Measurements from ENCODE around the gene DLG5. TPM values are rescaled to one million over a fixed set of nuclear protein-coding genes. Genes with fewer than 3 reads are reported as not detected.

DLG5 gene
- polyA plus RNA-seq, 1 of the 3 experiments (the other 2 are of a cell fraction), result 31.3 TPM

DNA sequence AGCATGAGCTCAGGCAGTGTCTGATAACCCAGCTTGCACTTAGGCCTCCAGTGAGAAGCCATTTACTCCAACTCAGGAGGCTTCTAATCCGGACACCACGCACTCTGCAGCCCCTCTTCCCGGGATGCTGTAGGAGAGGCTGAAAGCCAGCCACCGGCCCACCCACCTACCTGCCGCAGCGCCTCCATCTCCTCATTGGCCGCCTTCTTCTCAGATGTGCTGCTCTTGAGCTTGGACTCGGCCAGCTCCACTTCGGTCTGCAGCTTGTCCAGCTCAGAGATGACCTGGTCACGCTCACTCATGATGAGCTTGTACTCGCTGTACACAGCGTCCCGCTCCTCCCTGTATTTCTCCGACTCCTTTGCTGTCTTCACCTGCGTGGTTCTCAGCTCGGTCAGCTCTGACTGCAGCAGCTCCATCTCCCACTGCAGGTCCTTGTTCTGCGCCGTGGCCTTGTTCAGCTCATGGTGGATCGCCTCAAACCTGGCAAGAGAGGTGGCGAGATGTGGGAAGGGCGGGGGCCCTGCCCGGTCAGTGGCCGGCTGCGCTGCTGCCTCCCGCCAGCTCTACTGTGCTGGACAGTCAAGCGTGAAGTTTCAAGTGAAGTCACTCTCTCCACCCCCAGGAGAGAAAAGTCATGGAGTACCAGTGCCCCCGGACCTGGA lies 84.7 kb downstream of the DLG5 start:
- Histone ChIP-seq H3K36me3 (replicated peaks in 1 of 2; ENCODE audit: control insufficient read depth in 1 of 2, insufficient read depth in 2 of 2, low read length in 1 of 2) (peaks cover 30 to 38% of the 10 kb centered on the region in 2 experiments), H3K79me2 (ENCODE audit: insufficient read depth) (peaks cover 11% of the 10 kb centered on the region; the same call in 1 of the 2 replicates), H2AFZ (ENCODE audit: low read depth) (no peak overlapping the region), H3K9ac (no peak overlapping the region), H3K9me3 (no peaks in the 10 kb centered on the region), H4K20me1 (ENCODE audit: insufficient read depth) (no peaks in the 10 kb centered on the region), H3F3A (replicated peaks; ENCODE audit: insufficient read depth) (peaks cover 19% of the 10 kb centered on the region), H3K4me3 (ENCODE audit: low read depth in 2 of 2, low read length in 1 of 2) (no peak overlapping the region), H3K9me2 (no peaks in the 10 kb centered on the region), H3K4me1 (ENCODE audit: control insufficient read depth in 1 of 2, insufficient read depth in 2 of 2, low read depth in 1 of 2, low read length in 1 of 2) (peaks cover 13 to 42% of the 10 kb centered on the region in 2 experiments; a peak in 3 of 4 replicates), H3K4me2 (no peak overlapping the region), H3K27me3 (ENCODE audit: insufficient read depth) (no peaks in the 10 kb centered on the region), H3K27ac (ENCODE audit: low read depth in 2 of 2, low read length in 1 of 2) (peak overlapping the region in 1 of 2 experiments; percentile 76; a peak in 1 of 4 replicates)
- ChIA-PET CTCF (interaction anchor here (0.6 to 2.0 kb wide), 7 partner anchors 9 to 676 kb away, joined by 3 to 5 read pairs (median 4); no protein-coding TSS in a partner anchor), POLR2A (interaction anchor here (0.6 kb wide), 1 partner anchor 147 kb away, joined by 5 read pairs; no protein-coding TSS in a partner anchor)
- no peak for DNase-seq
- TF ChIP-seq CTCF (IDR thresholded peaks at IDR 0.05), result no peak
- TF ChIP-seq, protein P1, sequence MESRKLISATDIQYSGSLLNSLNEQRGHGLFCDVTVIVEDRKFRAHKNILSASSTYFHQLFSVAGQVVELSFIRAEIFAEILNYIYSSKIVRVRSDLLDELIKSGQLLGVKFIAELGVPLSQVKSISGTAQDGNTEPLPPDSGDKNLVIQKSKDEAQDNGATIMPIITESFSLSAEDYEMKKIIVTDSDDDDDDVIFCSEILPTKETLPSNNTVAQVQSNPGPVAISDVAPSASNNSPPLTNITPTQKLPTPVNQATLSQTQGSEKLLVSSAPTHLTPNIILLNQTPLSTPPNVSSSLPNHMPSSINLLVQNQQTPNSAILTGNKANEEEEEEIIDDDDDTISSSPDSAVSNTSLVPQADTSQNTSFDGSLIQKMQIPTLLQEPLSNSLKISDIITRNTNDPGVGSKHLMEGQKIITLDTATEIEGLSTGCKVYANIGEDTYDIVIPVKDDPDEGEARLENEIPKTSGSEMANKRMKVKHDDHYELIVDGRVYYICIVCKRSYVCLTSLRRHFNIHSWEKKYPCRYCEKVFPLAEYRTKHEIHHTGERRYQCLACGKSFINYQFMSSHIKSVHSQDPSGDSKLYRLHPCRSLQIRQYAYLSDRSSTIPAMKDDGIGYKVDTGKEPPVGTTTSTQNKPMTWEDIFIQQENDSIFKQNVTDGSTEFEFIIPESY (IDR thresholded peaks at IDR 0.05; ENCODE audit: borderline replicate concordance, low read depth), result no peak
- WGBS (ENCODE audit: low lambda C conversion rate), result 95% methylated on average over 27 of the region's 27 CpGs

GRCh38 chr10:77840636-77841035 lies 85.9 kb downstream of the DLG5 start:
- Histone ChIP-seq H4K20me1 (ENCODE audit: insufficient read depth) (no peaks in the 10 kb centered on the region), H3K4me2 (no peak overlapping the region), H3K36me3 (replicated peaks in 1 of 2; ENCODE audit: control insufficient read depth in 1 of 2, insufficient read depth in 2 of 2, low read length in 1 of 2) (peaks cover 30 to 45% of the 10 kb centered on the region in 2 experiments), H3K9ac (no peak overlapping the region), H3K4me1 (ENCODE audit: control insufficient read depth in 1 of 2, insufficient read depth in 2 of 2, low read depth in 1 of 2, low read length in 1 of 2) (peaks cover 5 to 39% of the 10 kb centered on the region in 2 experiments; a peak in 2 of 4 replicates), H3K27ac (ENCODE audit: low read depth in 2 of 2, low read length in 1 of 2) (no peak overlapping the region), H3F3A (replicated peaks; ENCODE audit: insufficient read depth) (peaks cover 12% of the 10 kb centered on the region), H3K4me3 (ENCODE audit: low read depth in 2 of 2, low read length in 1 of 2) (no peak overlapping the region), H3K79me2 (ENCODE audit: insufficient read depth) (peaks cover 3% of the 10 kb centered on the region; the same call in 1 of the 2 replicates), H3K9me3 (no peaks in the 10 kb centered on the region), H2AFZ (ENCODE audit: low read depth) (no peak overlapping the region), H3K27me3 (ENCODE audit: insufficient read depth) (no peaks in the 10 kb centered on the region), H3K9me2 (no peaks in the 10 kb centered on the region)
- DNase-seq, result no peak
- ChIA-PET POLR2A (no interaction called here), CTCF (interaction anchor here (0.9 to 2.0 kb wide), 4 partner anchors 8 to 675 kb away, joined by 3 to 5 read pairs (median 4); no protein-coding TSS in a partner anchor)
- no peak for TF ChIP-seq RAD21 (IDR thresholded peaks at IDR 0.05; ENCODE audit: low read length)
- no peak for TF ChIP-seq TAF1 (IDR thresholded peaks at IDR 0.05; ENCODE audit: borderline replicate concordance, low read depth, low read length)
- WGBS (ENCODE audit: low lambda C conversion rate), result 91% methylated on average over 7 of the region's 8 CpGs
